ENCODE results near the gene LMO1. TPM values are rescaled to one million over a fixed set of nuclear protein-coding genes. Genes with fewer than 3 reads are reported as not detected.

The LMO1 gene
- total RNA-seq, 2 experiments from 2014 or later, result not detected

GRCh38 chr11:8291421-8292350, 28.0 kb upstream of the LMO1 start:
- no peak for ATAC-seq (ENCODE audit: poor library complexity)
- no peak for DNase-seq
- H3K4me1 Mint-ChIP-seq (ENCODE audit: low read depth), result no peaks in the 10 kb centered on the region
- TF ChIP-seq, protein P1, sequence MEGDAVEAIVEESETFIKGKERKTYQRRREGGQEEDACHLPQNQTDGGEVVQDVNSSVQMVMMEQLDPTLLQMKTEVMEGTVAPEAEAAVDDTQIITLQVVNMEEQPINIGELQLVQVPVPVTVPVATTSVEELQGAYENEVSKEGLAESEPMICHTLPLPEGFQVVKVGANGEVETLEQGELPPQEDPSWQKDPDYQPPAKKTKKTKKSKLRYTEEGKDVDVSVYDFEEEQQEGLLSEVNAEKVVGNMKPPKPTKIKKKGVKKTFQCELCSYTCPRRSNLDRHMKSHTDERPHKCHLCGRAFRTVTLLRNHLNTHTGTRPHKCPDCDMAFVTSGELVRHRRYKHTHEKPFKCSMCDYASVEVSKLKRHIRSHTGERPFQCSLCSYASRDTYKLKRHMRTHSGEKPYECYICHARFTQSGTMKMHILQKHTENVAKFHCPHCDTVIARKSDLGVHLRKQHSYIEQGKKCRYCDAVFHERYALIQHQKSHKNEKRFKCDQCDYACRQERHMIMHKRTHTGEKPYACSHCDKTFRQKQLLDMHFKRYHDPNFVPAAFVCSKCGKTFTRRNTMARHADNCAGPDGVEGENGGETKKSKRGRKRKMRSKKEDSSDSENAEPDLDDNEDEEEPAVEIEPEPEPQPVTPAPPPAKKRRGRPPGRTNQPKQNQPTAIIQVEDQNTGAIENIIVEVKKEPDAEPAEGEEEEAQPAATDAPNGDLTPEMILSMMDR (IDR thresholded peaks at IDR 0.05), result no peak
- no peak overlapping the region for H3K4me3 Mint-ChIP-seq
- no peaks in the 10 kb centered on the region for H3K36me3 Mint-ChIP-seq (ENCODE audit: low read depth)
- no peaks in the 10 kb centered on the region for H3K27me3 Mint-ChIP-seq
- POLR2A ChIA-PET, result no interaction called here
- no peak overlapping the region for H3K4me3 ChIP-seq (ENCODE audit: low read length)
- H3K27ac Mint-ChIP-seq, result no peak overlapping the region
- no peaks in the 10 kb centered on the region for H3K4me1 ChIP-seq (ENCODE audit: insufficient read depth, low read length)
- no peak overlapping the region for H3K27ac ChIP-seq (ENCODE audit: low read depth in 1 of 2, low read length in 2 of 2)
- CTCF ChIA-PET, result no interaction called here
- no peaks in the 10 kb centered on the region for H3K9me3 Mint-ChIP-seq
- no peaks in the 10 kb centered on the region for H3K27me3 ChIP-seq (ENCODE audit: control insufficient read depth in 1 of 2, insufficient read depth in 2 of 2, low read length in 2 of 2)
- H3K9me3 ChIP-seq (ENCODE audit: control insufficient read depth in 1 of 2, insufficient read depth in 1 of 2, low read length in 2 of 2), result no peaks in the 10 kb centered on the region
- intact Hi-C loops (cut with DNase I, micrococcal nuclease), result no loop called here
- no peaks in the 10 kb centered on the region for H3K36me3 ChIP-seq (ENCODE audit: insufficient read depth, low read length)

DNA sequence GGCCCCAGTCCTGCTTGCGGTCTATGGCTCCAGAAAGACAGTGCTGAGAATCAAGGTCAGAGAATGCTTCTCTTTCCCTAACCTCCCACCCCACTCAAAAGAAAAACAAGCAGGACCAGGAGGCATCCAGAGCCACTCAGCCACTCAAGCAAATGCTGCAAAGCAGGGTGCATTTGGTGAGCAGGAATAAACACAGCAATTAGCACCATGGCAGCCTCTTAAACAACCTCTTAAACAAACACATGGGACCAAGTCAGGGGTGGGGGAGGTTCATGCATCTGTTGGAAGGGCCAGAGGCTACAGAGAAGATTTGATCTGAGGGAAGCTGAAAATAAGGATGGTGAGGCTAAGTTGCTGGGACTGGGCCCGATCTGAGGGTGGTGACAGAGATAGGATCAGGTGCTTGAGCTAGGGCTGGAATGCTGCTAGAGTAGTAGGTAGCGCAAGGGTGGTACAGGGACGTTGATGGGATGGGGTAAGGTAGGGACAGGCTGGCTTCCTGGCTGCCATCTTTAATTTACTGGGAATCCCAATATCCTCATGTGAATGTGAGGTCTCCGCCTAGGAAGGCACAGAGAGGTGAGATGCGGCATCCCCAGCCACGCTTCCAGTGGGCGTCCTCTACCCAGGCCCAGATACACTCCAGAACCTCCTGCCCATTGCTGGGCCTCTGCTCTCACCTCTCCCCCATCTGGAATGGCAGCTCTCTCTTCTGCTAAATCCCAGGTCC, 26.6 kb upstream of the LMO1 start:
- CTCF ChIA-PET, result no interaction called here
- Mint-ChIP-seq H3K36me3 (ENCODE audit: low read depth) (no peaks in the 10 kb centered on the region), H3K27me3 (no peaks in the 10 kb centered on the region), H3K4me3 (no peak overlapping the region), H3K4me1 (ENCODE audit: low read depth) (no peaks in the 10 kb centered on the region), H3K27ac (no peak overlapping the region), H3K9me3 (no peaks in the 10 kb centered on the region)
- DNase-seq (no peak), ATAC-seq (ENCODE audit: poor library complexity) (no peak)
- Histone ChIP-seq H3K4me1 (ENCODE audit: insufficient read depth, low read length) (no peaks in the 10 kb centered on the region), H3K27ac (ENCODE audit: low read depth in 1 of 2, low read length in 2 of 2) (no peak overlapping the region), H3K4me3 (ENCODE audit: low read length) (no peak overlapping the region), H3K36me3 (ENCODE audit: insufficient read depth, low read length) (no peaks in the 10 kb centered on the region), H3K27me3 (ENCODE audit: control insufficient read depth in 1 of 2, insufficient read depth in 2 of 2, low read length in 2 of 2) (no peaks in the 10 kb centered on the region), H3K9me3 (ENCODE audit: control insufficient read depth in 1 of 2, insufficient read depth in 1 of 2, low read length in 2 of 2) (no peaks in the 10 kb centered on the region)
- TF ChIP-seq, protein P1 (IDR thresholded peaks at IDR 0.05), result no peak
- POLR2A ChIA-PET, result no interaction called here
- intact Hi-C loops (cut with DNase I, micrococcal nuclease), result no loop called here

DNA sequence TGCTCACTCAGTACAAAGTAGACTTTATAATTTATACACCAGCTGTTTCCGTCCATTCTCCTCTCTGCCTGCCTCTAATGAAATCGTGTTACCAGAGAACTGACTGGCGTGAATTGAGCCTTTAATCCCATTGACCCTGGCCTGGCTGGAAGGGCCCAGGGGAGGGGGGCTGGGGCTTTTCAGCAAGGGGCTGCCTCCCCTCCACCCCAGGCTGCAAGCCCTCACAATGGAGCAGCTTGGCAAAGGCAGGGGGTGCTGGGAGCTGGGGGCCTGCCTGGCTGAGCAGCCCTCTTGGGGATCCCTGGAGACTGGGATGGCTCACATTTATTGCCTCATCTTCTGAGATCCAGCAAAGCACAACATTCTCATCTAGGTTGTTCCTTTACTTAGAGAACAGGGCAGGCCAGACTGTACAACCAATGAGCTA, 25.8 kb upstream of the LMO1 start:
- no peak overlapping the region for H3K27ac ChIP-seq (ENCODE audit: low read depth in 1 of 2, low read length in 2 of 2)
- no peak for DNase-seq
- H3K9me3 ChIP-seq (ENCODE audit: control insufficient read depth in 1 of 2, insufficient read depth in 1 of 2, low read length in 2 of 2), result no peaks in the 10 kb centered on the region
- TF ChIP-seq, protein P1 (IDR thresholded peaks at IDR 0.05), result no peak
- Mint-ChIP-seq H3K9me3 (no peaks in the 10 kb centered on the region), H3K27me3 (peaks cover 5% of the 10 kb centered on the region), H3K36me3 (ENCODE audit: low read depth) (no peaks in the 10 kb centered on the region), H3K4me1 (ENCODE audit: low read depth) (no peaks in the 10 kb centered on the region), H3K27ac (no peak overlapping the region), H3K4me3 (no peak overlapping the region)
- intact Hi-C loops (cut with DNase I, micrococcal nuclease), result no loop called here
- CTCF ChIA-PET, result no interaction called here
- no peaks in the 10 kb centered on the region for H3K36me3 ChIP-seq (ENCODE audit: insufficient read depth, low read length)
- POLR2A ChIA-PET, result no interaction called here
- no peaks in the 10 kb centered on the region for H3K27me3 ChIP-seq (ENCODE audit: control insufficient read depth in 1 of 2, insufficient read depth in 2 of 2, low read length in 2 of 2)
- H3K4me3 ChIP-seq (ENCODE audit: low read length), result no peak overlapping the region
- no peak for ATAC-seq (ENCODE audit: poor library complexity)
- no peaks in the 10 kb centered on the region for H3K4me1 ChIP-seq (ENCODE audit: insufficient read depth, low read length)
